Measurements from ENCODE around the gene MDM4.

DNA sequence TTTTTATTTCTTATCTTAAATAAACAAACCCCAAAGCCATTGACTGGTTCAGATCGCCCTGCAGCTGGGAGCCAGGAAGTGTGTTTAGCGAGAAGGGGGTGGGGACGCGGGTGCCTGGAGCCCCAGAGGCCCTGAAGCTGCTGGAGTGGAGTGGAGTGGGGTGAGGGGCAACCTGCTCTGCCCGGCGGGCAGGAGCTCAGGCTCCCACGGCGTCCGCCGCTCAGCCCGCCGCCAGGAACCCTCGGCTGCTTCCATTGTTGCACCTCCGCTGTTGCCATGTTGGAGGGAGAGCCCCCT, 22.3 kb upstream of the MDM4 start:
- TF ChIP-seq, protein P1, sequence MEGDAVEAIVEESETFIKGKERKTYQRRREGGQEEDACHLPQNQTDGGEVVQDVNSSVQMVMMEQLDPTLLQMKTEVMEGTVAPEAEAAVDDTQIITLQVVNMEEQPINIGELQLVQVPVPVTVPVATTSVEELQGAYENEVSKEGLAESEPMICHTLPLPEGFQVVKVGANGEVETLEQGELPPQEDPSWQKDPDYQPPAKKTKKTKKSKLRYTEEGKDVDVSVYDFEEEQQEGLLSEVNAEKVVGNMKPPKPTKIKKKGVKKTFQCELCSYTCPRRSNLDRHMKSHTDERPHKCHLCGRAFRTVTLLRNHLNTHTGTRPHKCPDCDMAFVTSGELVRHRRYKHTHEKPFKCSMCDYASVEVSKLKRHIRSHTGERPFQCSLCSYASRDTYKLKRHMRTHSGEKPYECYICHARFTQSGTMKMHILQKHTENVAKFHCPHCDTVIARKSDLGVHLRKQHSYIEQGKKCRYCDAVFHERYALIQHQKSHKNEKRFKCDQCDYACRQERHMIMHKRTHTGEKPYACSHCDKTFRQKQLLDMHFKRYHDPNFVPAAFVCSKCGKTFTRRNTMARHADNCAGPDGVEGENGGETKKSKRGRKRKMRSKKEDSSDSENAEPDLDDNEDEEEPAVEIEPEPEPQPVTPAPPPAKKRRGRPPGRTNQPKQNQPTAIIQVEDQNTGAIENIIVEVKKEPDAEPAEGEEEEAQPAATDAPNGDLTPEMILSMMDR (IDR thresholded peaks at IDR 0.05; ENCODE audit: low read length) = no peak
- TF ChIP-seq EZH2phosphoT487 (IDR thresholded peaks at IDR 0.05; ENCODE audit: low read length) = no peak
